MG63 (cell line): Measurements from ENCODE around the gene C5AR1. TPM values are rescaled to one million over a fixed set of nuclear protein-coding genes. Genes with fewer than 3 reads are reported as not detected.
"Not testable (repeated sequence)": the region's sequence is repeated elsewhere in the genome, so short reads cannot be mapped to it uniquely, and the experiment has no call there.

ENCODE experiments used
- DNase-seq: peaks from one replicate; pipeline ENCODE4 v3.0.0-alpha.2; 2020
- H3K27me3 ChIP-seq: fragments of 250-450 bp; sonication (Bioruptor Pico); 2 replicates; pipeline ENCODE4 v1.5.1; 2020; ENCODE audit warnings: mild to moderate bottlenecking, moderate library complexity
- H3K36me3 ChIP-seq: fragments of 250-450 bp; sonication (Bioruptor Pico); 2 replicates; pipeline ENCODE4 v1.5.1; 2020; ENCODE audit warnings: mild to moderate bottlenecking, moderate library complexity
- H3K4me3 ChIP-seq: fragments of 250-450 bp; sonication (Bioruptor Pico); 2 replicates; pipeline ENCODE4 v1.5.1; 2020; ENCODE audit warnings: mild to moderate bottlenecking, moderate library complexity
- H3K9me3 ChIP-seq: fragments of 250-450 bp; sonication (Bioruptor Pico); 2 replicates; pipeline ENCODE4 v1.5.1; 2020; ENCODE audit warnings: mild to moderate bottlenecking, moderate library complexity
- total RNA-seq: library from RNA; depleted of rRNA; stranded (reverse); fragments of >200 nt; shearing (Covaris generic); gene quantifications from 2 replicates; pipeline ENCODE4 v1.2.3, GENCODE V29; 2014; ENCODE audit warnings: low replicate concordance

C5AR1 gene
- total RNA-seq, 1 experiment from 2014 or later, result not detected

DNA sequence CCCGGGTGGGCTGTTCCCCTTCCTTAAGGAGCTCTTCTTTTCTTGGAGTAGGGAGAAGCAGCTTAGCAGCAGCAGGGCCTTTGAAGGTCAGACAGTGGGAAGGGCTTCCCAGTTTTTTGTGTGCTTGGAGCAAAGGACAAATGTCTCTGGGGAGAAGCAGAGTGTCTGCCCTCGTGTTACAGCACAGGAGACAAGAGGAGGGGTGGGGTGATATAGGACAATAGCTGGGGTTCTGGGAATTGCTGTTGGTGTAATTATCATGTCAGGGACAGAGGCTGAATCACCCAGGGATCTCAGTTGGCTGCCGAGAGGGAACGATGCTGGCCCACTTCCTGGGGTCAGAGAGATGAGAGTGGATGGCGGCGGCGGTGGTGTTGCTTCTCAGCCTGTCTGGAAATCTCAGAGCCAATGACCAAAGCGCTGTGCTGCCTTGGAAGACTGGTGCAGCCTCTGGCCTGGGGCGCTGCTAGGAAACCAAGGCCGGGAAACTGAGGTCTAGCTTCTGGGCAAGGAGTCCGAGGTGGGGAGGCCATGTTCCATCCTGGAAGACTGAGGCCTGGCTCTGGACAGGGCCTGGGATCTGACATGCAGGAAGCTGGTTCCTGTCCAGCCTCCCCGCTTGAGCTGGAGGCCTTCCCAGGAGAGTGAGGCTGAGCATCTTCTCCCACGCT, 33.7 kb upstream of the C5AR1 start:
- peak; percentile 59 for DNase-seq
- Histone ChIP-seq H3K9me3 (no peaks in the 10 kb centered on the region), H3K27me3 (no peaks in the 10 kb centered on the region), H3K4me3 (no peak overlapping the region), H3K36me3 (peaks cover 3% of the 10 kb centered on the region)

DNA sequence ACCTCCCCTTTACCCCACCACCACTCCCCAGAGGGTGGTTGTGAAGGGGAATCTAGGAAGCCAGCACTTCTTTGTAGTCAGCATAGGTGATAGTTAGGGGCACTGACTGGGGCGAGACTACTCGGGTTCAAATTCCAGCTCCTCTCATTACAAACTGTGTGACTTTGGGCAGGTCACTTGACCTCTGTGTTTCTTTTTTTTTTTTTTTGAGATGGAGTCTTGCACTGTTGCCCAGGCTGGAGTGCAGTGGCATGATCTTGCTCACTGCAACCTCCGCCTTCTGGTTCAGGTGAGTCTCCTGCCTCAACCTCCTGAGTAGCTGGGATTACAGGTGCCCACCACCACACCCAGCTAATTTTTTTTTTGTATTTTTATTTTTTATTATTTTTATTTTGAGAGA, 33.1 kb upstream of the C5AR1 start:
- DNase-seq, H3K4me3 ChIP-seq: not testable (repeated sequence)

DNA sequence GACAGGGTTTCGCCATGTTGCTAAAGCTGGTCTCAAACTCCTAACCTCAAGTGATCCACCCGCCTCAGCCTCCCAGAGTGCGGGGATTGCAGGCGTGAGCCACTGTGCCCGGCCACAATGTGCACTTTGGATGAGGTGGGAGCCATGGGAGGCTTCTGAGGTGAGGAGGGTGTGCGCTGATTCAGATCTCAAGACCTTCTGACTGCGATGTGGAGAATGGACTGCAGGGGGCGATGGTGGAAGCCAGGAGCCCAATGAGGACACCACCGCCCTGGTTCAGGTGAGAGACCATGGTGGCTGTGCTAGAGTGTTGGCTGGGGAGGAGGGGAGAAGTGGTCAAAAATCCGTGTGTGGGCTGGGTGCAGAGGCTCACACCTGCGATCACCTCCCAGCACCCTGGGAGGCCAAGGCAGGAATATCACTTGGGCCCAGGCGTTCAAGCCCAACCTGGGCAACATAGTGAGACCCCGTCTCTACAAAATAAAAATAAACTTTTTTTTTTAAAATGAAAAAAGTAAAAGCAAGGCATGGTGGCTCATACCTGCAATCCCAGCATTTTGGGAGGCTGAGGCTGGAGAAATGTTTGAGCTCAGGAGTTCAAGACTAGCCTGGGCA, 29.4 kb upstream of the C5AR1 start:
- peaks cover 6% of the 10 kb centered on the region for H3K36me3 ChIP-seq

More for the DNA sequence above, 33.1 kb upstream of the C5AR1 start:
- H3K27me3 ChIP-seq, H3K9me3 ChIP-seq, H3K36me3 ChIP-seq: not testable (repeated sequence)

DNA sequence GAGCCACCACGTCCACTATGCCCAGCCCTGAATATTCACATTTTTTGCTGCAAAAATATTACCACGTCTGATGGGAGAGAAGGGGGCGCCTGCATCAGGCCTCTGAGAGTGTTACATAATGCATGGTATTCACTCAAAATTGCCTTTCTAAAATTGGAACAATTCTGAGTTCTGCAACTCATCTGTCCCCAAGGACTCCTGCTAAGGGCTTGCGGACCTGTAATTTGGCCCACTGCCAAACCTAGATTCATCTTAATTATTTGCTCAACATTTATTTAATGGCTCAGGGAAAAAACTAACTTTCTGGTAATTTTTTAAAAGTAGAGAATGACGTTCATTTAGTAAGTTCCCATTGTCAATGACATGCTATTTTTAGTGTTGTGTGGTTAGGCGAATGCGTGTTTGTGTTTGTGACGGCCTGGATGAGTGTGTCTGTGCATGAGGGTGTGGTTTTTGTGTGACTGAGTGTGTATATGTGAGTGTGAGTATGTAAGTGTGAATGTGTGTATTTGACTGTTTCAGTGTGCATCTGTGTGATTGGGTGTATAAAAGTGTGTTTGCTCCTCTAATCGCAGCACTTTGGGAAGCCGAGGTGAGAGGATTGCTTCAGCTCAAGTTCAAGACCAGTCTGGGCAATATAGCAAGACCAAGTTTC, 26.1 kb upstream of the C5AR1 start:
- H3K27me3 ChIP-seq, result no peaks in the 10 kb centered on the region
- no peak overlapping the region for H3K4me3 ChIP-seq
- no peaks in the 10 kb centered on the region; the same call in 1 of the 2 replicates for H3K9me3 ChIP-seq
- peaks cover 6% of the 10 kb centered on the region for H3K36me3 ChIP-seq
- no peak for DNase-seq

More for the DNA sequence above, 29.4 kb upstream of the C5AR1 start:
- no peaks in the 10 kb centered on the region for H3K9me3 ChIP-seq
- DNase-seq, result peak; percentile 28
- no peak overlapping the region for H3K4me3 ChIP-seq
- H3K27me3 ChIP-seq, result no peaks in the 10 kb centered on the region

DNA sequence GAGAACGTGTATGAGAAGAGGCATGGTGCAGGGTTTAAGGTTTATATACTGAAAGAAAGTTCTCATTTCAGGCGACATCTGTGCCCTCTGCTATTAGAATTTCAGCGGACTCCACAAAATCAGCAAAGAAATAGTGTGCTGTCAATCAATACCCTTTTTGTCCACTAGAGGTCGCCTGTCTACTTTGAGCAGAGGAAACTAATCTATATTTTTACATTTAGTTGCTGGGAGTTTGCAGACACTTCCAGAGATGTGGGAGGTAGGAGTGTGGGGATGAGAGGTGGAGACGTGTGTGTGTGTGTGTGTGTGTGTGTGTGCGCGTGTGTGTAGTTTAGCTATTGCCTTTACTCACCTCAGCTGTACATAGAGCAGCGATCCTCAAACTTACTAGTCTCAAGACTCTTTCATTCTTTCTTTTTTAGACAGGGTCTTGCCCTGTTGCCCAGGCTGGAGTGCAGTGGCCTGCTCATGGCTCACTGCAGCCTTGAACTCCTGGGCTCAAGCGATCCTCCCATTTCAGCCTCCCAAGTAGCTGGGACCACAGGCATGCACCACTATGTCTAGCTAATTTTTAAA, 25.2 kb upstream of the C5AR1 start:
- no peak overlapping the region for H3K4me3 ChIP-seq
- DNase-seq, result no peak

DNA sequence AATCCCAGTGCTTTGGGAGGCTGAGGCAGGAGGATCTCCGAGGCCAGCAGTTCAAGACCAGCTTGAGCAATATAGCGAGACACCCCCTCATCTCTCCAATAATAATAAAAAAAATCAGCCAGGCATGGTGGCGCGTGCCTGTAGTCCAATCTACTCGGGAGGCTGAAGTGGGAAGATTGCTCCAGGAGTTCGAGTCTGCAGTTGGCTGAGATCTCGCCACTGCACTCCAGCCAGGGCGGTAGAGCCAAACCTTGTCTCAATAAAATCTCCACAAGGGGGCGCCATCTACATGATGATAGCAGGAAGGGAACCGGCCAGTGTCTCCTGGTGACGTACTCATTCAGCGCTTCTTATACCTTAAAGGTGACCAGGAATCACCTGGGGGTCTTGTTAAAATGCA, 13.6 kb upstream of the C5AR1 start:
- Histone ChIP-seq H3K27me3 (no peaks in the 10 kb centered on the region), H3K36me3 (no peaks in the 10 kb centered on the region), H3K9me3 (no peaks in the 10 kb centered on the region), H3K4me3 (no peak overlapping the region)
- DNase-seq, result peak; percentile 60

More for the DNA sequence above, 25.2 kb upstream of the C5AR1 start:
- Histone ChIP-seq H3K36me3 (peaks cover 3% of the 10 kb centered on the region; the same call in 1 of the 2 replicates), H3K27me3 (no peaks in the 10 kb centered on the region), H3K9me3 (no peaks in the 10 kb centered on the region; the same call in 1 of the 2 replicates)

DNA sequence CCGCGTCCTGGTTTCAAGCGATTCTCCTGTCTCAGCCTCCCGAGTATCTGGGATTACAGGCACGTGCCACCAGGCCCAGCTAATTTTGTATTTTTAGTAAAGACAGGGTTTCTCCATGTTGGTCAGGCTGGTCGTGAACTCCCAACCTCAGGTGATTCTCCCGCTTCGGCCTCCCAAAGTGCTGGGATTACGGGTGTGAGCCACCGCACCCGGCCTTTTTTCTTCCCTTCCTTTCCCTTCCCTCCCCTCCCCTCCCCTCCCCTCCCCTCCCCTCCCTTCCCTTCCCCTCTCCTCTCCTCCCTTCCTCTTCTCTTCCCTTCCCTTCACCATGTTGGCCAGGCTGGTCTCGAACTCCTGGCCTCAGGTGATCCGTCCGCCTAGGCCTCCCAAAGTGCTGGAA, 8.8 kb upstream of the C5AR1 start:
- not testable (repeated sequence) for H3K4me3 ChIP-seq, DNase-seq, H3K36me3 ChIP-seq, H3K9me3 ChIP-seq, H3K27me3 ChIP-seq

DNA sequence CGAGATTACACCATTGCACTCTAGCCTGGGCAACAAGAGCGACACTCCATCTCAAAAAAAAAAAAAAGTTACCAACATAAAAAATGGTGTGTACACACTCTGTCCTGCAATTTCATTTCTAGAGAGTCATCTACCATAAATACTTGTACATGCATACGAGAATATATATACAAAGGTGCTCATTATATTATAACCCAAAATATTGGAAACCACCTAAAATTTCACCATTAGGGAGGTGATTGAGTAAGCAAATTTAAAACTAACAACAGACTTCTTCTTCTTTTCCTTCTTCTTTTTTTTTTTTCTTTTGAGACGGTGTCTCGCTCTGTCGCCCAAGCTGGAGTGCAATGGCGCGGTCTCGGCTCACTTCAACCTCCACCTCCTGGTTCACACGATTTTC, 7.4 kb upstream of the C5AR1 start:
- no peaks in the 10 kb centered on the region for H3K9me3 ChIP-seq
- no peaks in the 10 kb centered on the region for H3K27me3 ChIP-seq
- H3K36me3 ChIP-seq, result no peaks in the 10 kb centered on the region
- H3K4me3 ChIP-seq, result no peak overlapping the region
- no peak for DNase-seq

DNA sequence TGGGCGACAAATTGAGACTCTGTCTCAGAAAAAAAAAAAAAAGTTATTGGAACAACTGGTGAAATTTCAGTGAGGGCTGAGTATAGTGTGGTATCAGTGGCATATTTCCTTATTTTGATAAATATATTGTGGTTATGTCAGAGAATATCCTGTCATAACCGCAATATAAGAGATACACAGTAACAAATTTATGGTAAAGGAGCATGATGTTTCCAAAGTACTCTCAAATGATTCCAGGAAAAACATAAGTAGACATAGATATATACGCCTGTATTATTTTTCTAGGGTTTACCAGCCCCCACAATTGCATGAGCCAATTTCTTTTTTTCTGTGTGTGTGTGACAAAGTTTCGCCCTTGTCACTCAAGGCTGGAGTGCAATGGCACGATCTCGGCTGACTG, 5.7 kb upstream of the C5AR1 start:
- H3K4me3 ChIP-seq, result no peak overlapping the region
- DNase-seq, result no peak
- no peaks in the 10 kb centered on the region for H3K27me3 ChIP-seq
- H3K9me3 ChIP-seq, result no peaks in the 10 kb centered on the region
- H3K36me3 ChIP-seq, result no peaks in the 10 kb centered on the region

DNA sequence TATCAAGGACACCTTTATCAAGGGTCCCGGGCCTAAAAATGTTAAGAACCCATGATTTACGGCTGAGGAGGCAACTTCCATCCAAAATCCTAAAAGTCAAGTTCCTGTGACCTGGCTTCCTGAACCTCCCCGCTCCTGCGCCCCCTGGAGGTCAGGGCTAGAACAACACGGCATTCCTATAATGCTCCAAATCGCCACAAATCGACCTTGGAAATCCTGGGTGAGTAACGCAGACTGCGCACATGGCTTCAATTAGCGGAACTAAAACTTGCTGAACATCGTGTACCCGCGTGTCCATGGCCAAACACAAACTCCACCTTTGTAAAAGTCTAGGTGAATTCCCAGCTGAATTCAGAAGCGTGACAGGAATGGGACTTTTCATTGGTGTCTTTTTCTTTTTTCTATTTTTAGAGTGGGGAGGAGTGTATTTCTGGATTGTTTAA, 4.3 kb upstream of the C5AR1 start:
- peak; percentile 75 for DNase-seq
- Histone ChIP-seq H3K4me3 (0 out of 2 replicates have a peak overlapping the region, but pooled peaks have one; percentile 5), H3K36me3 (no peaks in the 10 kb centered on the region), H3K27me3 (no peaks in the 10 kb centered on the region), H3K9me3 (no peaks in the 10 kb centered on the region)

DNA sequence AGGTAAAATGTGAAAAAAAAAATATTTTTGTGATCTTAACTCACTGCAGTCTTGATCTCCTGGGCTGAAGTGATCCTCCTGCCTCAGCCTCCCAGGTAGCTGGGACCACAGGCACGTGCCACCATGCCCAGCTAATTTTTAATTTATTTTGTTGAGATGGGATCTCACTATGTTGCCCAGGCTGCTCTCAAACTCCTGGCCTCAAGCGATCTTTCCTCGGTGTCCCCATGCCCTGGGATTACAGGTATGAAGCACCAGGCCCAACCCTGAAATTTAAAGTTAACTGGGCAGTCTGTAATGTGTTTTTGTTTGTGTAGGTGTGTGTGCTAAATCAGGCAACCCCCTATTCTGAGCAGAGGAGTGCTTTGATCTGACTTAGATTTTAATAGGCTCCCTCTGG, 3.4 kb upstream of the C5AR1 start:
- Histone ChIP-seq H3K9me3 (no peaks in the 10 kb centered on the region), H3K36me3 (no peaks in the 10 kb centered on the region), H3K4me3 (no peak overlapping the region), H3K27me3 (no peaks in the 10 kb centered on the region)
- no peak for DNase-seq

DNA sequence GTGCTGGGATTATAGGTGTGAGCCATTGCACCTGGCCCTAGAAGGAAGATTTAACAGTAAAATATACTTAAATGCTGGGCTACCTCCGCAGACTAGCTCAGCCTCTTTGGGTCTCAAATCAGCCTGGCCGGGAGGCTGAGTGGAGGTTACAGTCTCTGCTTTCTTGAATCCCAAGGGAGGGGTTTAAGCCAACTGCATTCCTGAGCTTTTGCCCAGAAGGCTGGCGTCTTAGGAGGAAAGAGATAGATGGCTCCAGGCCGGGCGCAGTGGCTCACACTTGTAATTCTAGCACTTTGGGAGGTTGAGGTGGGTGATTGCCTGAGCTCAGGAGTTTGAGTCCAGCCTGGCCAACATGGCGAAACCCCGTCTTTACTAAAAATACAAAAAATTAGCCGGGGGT, 623 bp upstream of the C5AR1 start:
- no peaks in the 10 kb centered on the region for H3K9me3 ChIP-seq
- DNase-seq, result peak; percentile 68
- H3K4me3 ChIP-seq, result no peak overlapping the region
- H3K36me3 ChIP-seq, result no peaks in the 10 kb centered on the region
- H3K27me3 ChIP-seq, result no peaks in the 10 kb centered on the region

DNA sequence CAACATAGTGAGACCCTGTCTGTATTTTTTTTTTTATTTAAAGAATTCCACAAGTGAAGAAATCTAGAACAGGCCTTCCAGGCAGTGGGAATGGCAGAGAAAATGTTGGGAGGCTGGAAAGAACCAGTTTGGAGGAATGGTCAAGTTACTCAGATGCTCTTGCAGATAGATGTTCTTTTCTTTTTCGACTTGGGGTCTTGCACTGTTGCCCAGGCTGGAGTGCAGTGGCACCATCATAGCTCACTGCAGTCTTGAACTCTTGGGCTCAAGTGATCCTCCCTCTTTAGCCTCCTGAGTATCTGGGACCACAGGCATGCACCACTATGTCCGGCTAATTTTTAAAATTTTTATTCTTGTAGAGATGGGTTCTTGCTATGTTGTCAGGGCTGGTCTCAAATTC, 662 bp downstream of the C5AR1 start:
- no peak for DNase-seq
- H3K36me3 ChIP-seq, result no peaks in the 10 kb centered on the region
- H3K9me3 ChIP-seq, result no peaks in the 10 kb centered on the region; the same call in 1 of the 2 replicates
- H3K27me3 ChIP-seq, result no peaks in the 10 kb centered on the region
- H3K4me3 ChIP-seq, result no peak overlapping the region

DNA sequence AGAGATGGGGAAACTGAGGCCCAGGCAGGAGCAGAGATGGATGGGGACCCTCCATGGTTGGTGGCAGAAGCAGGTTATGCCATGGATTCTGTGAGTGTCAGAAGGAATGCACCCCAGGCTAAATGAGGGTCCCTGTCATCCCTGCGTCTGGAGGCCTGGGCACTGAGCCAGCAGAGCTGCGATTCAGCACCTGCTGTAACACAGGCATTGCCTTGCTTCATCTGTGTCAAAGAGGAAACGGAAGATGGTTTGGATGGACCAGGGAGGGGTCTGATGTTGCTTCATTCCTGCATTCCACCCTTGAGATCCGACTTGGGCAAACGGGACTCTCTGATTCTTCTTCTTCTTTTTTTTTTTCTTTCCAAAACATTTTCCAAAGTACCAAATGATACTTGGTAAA, 1.2 kb downstream of the C5AR1 start:
- H3K27me3 ChIP-seq, result no peaks in the 10 kb centered on the region
- no peaks in the 10 kb centered on the region; the same call in 1 of the 2 replicates for H3K9me3 ChIP-seq
- no peaks in the 10 kb centered on the region for H3K36me3 ChIP-seq
- H3K4me3 ChIP-seq, result no peak overlapping the region
- no peak for DNase-seq

DNA sequence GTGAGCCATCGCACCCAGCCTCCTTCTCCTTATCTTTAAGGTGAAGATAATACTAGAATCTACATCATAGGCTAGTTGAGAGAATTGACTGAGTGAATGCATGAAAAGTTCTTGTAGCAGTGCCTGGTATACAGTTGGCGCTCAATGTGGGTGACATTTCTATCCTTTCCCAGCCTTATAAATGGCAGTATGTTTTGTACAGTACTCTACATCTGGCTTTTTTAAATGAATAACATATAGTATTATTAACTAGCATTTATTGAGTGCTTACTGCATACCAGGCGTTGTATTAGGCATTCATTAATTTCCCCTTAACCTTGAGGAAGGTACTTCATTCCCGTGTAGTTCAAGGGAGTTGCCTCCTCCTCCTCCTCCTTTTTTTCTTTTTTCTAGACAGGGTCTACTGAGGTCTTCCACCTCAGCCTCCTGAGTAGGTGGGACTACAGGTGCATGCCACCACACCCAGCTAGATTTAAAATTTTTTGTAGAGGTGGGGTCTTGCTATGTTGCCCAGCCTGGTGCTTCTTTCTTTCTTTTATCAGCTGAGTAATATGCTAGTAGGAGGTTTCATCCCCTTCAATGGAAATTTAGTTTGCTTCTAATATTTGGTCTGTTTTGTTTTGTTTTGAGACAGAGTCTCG, 2.8 kb downstream of the C5AR1 start:
- H3K4me3 ChIP-seq, result no peak overlapping the region
- no peaks in the 10 kb centered on the region for H3K36me3 ChIP-seq
- H3K9me3 ChIP-seq, result no peaks in the 10 kb centered on the region; the same call in 1 of the 2 replicates
- H3K27me3 ChIP-seq, result peaks cover under 1% of the 10 kb centered on the region; the same call in 1 of the 2 replicates
- no peak for DNase-seq

DNA sequence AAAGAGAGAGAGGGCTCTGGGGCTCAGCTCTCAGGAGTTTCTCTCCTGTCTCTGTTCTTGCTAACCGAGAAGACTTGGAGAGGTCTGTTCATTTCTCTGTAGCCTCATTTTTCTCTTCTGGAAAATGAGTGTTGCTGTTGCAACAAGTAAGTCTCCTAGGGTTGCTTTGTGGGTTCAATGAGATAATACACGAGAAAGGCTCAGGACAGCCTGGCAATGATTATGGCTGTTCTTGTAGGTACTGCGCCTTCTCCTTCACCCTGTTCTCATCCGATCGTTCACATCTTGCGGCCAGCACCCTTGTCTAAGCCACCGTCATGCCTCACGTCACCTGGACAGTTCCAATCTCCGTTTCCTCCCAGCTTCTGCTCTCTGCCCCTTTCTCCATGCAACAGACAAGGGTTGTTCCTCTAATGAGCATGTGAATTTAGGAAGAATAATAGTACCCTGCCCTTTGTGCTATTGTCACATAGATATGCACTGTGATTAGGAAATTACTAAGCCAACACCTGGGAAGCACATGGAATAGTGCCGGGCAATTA, 4.2 kb downstream of the C5AR1 start:
- peaks cover 3% of the 10 kb centered on the region for H3K27me3 ChIP-seq
- no peaks in the 10 kb centered on the region for H3K36me3 ChIP-seq
- H3K9me3 ChIP-seq, result no peaks in the 10 kb centered on the region; the same call in 1 of the 2 replicates
- no peak overlapping the region for H3K4me3 ChIP-seq
- DNase-seq, result no peak
